Measurements from ENCODE around the gene PNMA8C. TPM values are rescaled to one million over a fixed set of nuclear protein-coding genes. Genes with fewer than 3 reads are reported as not detected.
"Not testable (repeated sequence)": the region's sequence is repeated elsewhere in the genome, so short reads cannot be mapped to it uniquely, and the experiment has no call there.

PNMA8C gene
- total RNA-seq, 1 donor from 2014 or later: not detected

- intact Hi-C loops (cut with micrococcal nuclease): no loop called here
Observed at GRCh38 chr19:46447824-46448223, 19.1 kb upstream of the PNMA8C start.

GRCh38 chr19:46447006-46447405 is 18.3 kb upstream of the PNMA8C start:
- intact Hi-C loops (cut with micrococcal nuclease): no loop called here

- intact Hi-C loops (cut with micrococcal nuclease): no loop called here
Observed at GRCh38 chr19:46446021-46446420, 17.3 kb upstream of the PNMA8C start.

GRCh38 chr19:46442808-46443450 is 14.2 kb upstream of the PNMA8C start:
- intact Hi-C loops (cut with micrococcal nuclease): no loop called here

GRCh38 chr19:46441866-46442265 is 13.1 kb upstream of the PNMA8C start:
- intact Hi-C loops (cut with micrococcal nuclease): no loop called here

GRCh38 chr19:46435689-46436088 is 7.0 kb upstream of the PNMA8C start:
- intact Hi-C loops (cut with micrococcal nuclease): not testable (repeated sequence)

- intact Hi-C loops (cut with micrococcal nuclease): no loop called here
Observed at GRCh38 chr19:46435009-46435408, 6.3 kb upstream of the PNMA8C start.

- intact Hi-C loops (cut with micrococcal nuclease): not testable (repeated sequence)
Observed at GRCh38 chr19:46433470-46433869, 4.7 kb upstream of the PNMA8C start.

- intact Hi-C loops (cut with micrococcal nuclease): no loop called here
Observed at GRCh38 chr19:46431824-46432223, 3.1 kb upstream of the PNMA8C start.

- intact Hi-C loops (cut with micrococcal nuclease): no loop called here
Observed at GRCh38 chr19:46429999-46430398, 1.3 kb upstream of the PNMA8C start.

- intact Hi-C loops (cut with micrococcal nuclease): no loop called here
Observed at GRCh38 chr19:46427518-46428045, 1.2 kb downstream of the PNMA8C start.

GRCh38 chr19:46426506-46427162 is 2.1 kb downstream of the PNMA8C start:
- intact Hi-C loops (cut with micrococcal nuclease): no loop called here

- intact Hi-C loops (cut with micrococcal nuclease): no loop called here
Observed at GRCh38 chr19:46426035-46426505, 2.7 kb downstream of the PNMA8C start.

GRCh38 chr19:46423188-46423587 is 5.5 kb downstream of the PNMA8C start:
- intact Hi-C loops (cut with micrococcal nuclease): no loop called here

GRCh38 chr19:46422344-46422743 is 6.4 kb downstream of the PNMA8C start:
- intact Hi-C loops (cut with micrococcal nuclease): no loop called here

GRCh38 chr19:46420056-46420455 is 8.7 kb downstream of the PNMA8C start:
- intact Hi-C loops (cut with micrococcal nuclease): no loop called here

- intact Hi-C loops (cut with micrococcal nuclease): not testable (repeated sequence)
Observed at GRCh38 chr19:46415804-46416709, 12.7 kb downstream of the PNMA8C start.

- intact Hi-C loops (cut with micrococcal nuclease): not testable (repeated sequence)
Observed at GRCh38 chr19:46414899-46415298, 13.8 kb downstream of the PNMA8C start.

GRCh38 chr19:46413262-46414031 is 15.3 kb downstream of the PNMA8C start, which contains the start of gene CCDC8:
TSS of gene CCDC8 (minus strand) at chr19:46413564. CDS start at chr19:46412810, 754 bp downstream.
- intact Hi-C loops (cut with micrococcal nuclease): no loop called here

- intact Hi-C loops (cut with micrococcal nuclease): no loop called here
Observed at GRCh38 chr19:46412650-46413261, 16.0 kb downstream of the PNMA8C start.

Data from T-helper 1 cell treated with Interleukin-12 subunit alpha and Interleukin-12 subunit beta and Interleukin-4 antibody, amounts not matched to agents 30 ng/mL and 1 ng/mL, for 36 hours (primary cell).